BLaER1 (cell line): ENCODE data around the gene YIF1A.

Experiments
- H3K27ac ChIP-seq: shearing (Covaris generic); formaldehyde crosslinking; 2 replicates; pipeline ENCODE4 v1.8.1; 2022
- H3K27me3 ChIP-seq: shearing (Covaris generic); formaldehyde crosslinking; 2 replicates; pipeline ENCODE4 v1.8.1; 2022
- H3K36me3 ChIP-seq: shearing (Covaris generic); formaldehyde crosslinking; 2 replicates; pipeline ENCODE4 v1.8.1; 2022
- H3K4me1 ChIP-seq: shearing (Covaris generic); formaldehyde crosslinking; 2 replicates; pipeline ENCODE4 v1.8.1; 2022
- H3K4me2 ChIP-seq: shearing (Covaris generic); formaldehyde crosslinking; 2 replicates; pipeline ENCODE4 v1.8.1; 2022
- H3K4me3 ChIP-seq: shearing (Covaris generic); formaldehyde crosslinking; 2 replicates; pipeline ENCODE4 v1.8.1; 2022
- H3K9ac ChIP-seq: shearing (Covaris generic); formaldehyde crosslinking; 2 replicates; pipeline ENCODE4 v1.8.1; 2022
- H3K9me3 ChIP-seq: shearing (Covaris generic); formaldehyde crosslinking; 2 replicates; pipeline ENCODE4 v1.8.1; 2022
- H4K20me1 ChIP-seq: shearing (Covaris generic); formaldehyde crosslinking; 2 replicates; pipeline ENCODE4 v1.8.1; 2022
- Cebpa-rat ChIP-seq: shearing (Covaris generic); IDR thresholded peaks from 2 replicates; pipeline ENCODE4 v1.8.1; 2022

Gene YIF1A

GRCh38 chr11:66251809-66252208 is 37.1 kb downstream of the YIF1A start:
- no peak overlapping the region for H3K4me3 ChIP-seq
- peaks cover 67% of the 10 kb centered on the region for H3K4me1 ChIP-seq
- H3K27me3 ChIP-seq = no peaks in the 10 kb centered on the region
- H3K4me2 ChIP-seq = peak overlapping the region; percentile 16; the same call in 1 of the 2 replicates
- 0 out of 2 replicates have a peak overlapping the region, but pooled peaks have one; percentile 13 for H3K27ac ChIP-seq
- no peak for TF ChIP-seq Cebpa-rat
- H3K36me3 ChIP-seq = peaks cover 36% of the 10 kb centered on the region
- H3K9me3 ChIP-seq = no peaks in the 10 kb centered on the region
- no peaks in the 10 kb centered on the region for H4K20me1 ChIP-seq
- no peak overlapping the region for H3K9ac ChIP-seq

- TF ChIP-seq Cebpa-rat = no peak
- Histone ChIP-seq H3K27ac (no peak overlapping the region), H3K9me3 (no peaks in the 10 kb centered on the region), H3K4me2 (no peak overlapping the region; the same call in 1 of the 2 replicates), H3K27me3 (no peaks in the 10 kb centered on the region), H3K36me3 (peaks cover 52% of the 10 kb centered on the region), H3K4me3 (no peak overlapping the region), H3K9ac (no peak overlapping the region), H4K20me1 (no peaks in the 10 kb centered on the region), H3K4me1 (peaks cover 53% of the 10 kb centered on the region)
These were observed 40.0 kb downstream of the YIF1A start for GRCh38 chr11:66248903-66249302.

GRCh38 chr11:66247801-66248200 is 41.1 kb downstream of the YIF1A start:
- no peak overlapping the region for H3K4me2 ChIP-seq
- H3K36me3 ChIP-seq = peaks cover 52% of the 10 kb centered on the region
- no peak overlapping the region for H3K27ac ChIP-seq
- H3K4me1 ChIP-seq = peaks cover 53% of the 10 kb centered on the region
- no peaks in the 10 kb centered on the region for H3K27me3 ChIP-seq
- H4K20me1 ChIP-seq = no peaks in the 10 kb centered on the region
- no peaks in the 10 kb centered on the region for H3K9me3 ChIP-seq
- no peak for TF ChIP-seq Cebpa-rat
- H3K4me3 ChIP-seq = no peak overlapping the region
- no peak overlapping the region for H3K9ac ChIP-seq

GRCh38 chr11:66247295-66247694 is 41.6 kb downstream of the YIF1A start:
- H3K9ac ChIP-seq = no peak overlapping the region
- peaks cover 53% of the 10 kb centered on the region for H3K4me1 ChIP-seq
- no peak for TF ChIP-seq Cebpa-rat
- no peaks in the 10 kb centered on the region for H4K20me1 ChIP-seq
- no peak overlapping the region for H3K4me2 ChIP-seq
- H3K9me3 ChIP-seq = no peaks in the 10 kb centered on the region
- no peaks in the 10 kb centered on the region for H3K27me3 ChIP-seq
- H3K27ac ChIP-seq = no peak overlapping the region
- peaks cover 52% of the 10 kb centered on the region for H3K36me3 ChIP-seq
- no peak overlapping the region for H3K4me3 ChIP-seq

DNA sequence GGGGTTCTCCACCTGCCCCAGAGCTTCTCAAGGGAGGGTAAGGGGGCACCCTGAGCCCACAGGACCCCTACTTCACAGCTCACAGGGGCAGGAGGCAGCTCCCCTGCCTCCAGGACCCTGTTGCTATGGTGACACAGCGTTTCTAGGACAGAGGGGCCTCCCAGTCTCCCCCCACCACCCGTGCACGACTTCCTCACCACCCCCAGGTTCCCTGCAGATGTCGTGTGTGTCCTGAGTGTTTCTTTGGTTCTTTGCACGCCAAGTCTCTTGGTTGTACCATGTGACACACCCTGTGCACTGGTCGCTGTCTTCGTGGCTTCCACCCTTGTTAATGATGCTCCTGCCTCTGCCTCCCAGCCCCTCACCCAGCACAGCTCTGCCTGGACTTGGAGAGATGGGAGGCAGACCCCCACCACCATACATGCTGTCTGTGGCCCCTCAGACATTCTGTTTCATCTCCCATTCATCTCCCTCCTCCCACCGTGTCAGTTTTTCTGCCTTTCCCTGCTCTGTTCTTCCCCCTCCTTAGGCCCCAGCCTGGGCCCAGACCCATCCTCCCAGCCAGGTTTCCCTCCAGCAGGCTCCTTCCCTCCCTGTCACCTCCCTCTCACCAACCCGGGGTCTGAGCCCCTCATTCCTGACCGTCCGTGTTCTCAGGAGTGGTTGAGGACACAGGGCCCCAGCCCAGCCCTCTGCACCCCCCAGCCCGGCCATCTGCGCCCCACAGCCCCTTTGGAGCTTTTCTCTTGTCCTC is 45.0 kb downstream of the YIF1A start:
- peak overlapping the region; percentile 42; the same call in 1 of the 2 replicates for H3K4me3 ChIP-seq
- H3K27me3 ChIP-seq = no peaks in the 10 kb centered on the region
- TF ChIP-seq Cebpa-rat = no peak
- peak overlapping the region; percentile 79 for H3K4me2 ChIP-seq
- H3K36me3 ChIP-seq = peaks cover 34% of the 10 kb centered on the region
- H3K27ac ChIP-seq = peak overlapping the region; percentile 93
- H3K9ac ChIP-seq = peak overlapping the region; percentile 64
- H3K9me3 ChIP-seq = no peaks in the 10 kb centered on the region
- H4K20me1 ChIP-seq = no peaks in the 10 kb centered on the region
- H3K4me1 ChIP-seq = peaks cover 78% of the 10 kb centered on the region

- no peaks in the 10 kb centered on the region for H3K9me3 ChIP-seq
- peak overlapping the region; percentile 93 for H3K27ac ChIP-seq
- peak overlapping the region; percentile 79 for H3K4me2 ChIP-seq
- TF ChIP-seq Cebpa-rat = no peak
- H3K9ac ChIP-seq = peak overlapping the region; percentile 77
- no peaks in the 10 kb centered on the region for H4K20me1 ChIP-seq
- H3K36me3 ChIP-seq = peaks cover 30% of the 10 kb centered on the region
- no peaks in the 10 kb centered on the region for H3K27me3 ChIP-seq
- peak overlapping the region; percentile 42 for H3K4me3 ChIP-seq
- H3K4me1 ChIP-seq = peaks cover 82% of the 10 kb centered on the region
These were observed 46.7 kb downstream of the YIF1A start for GRCh38 chr11:66242095-66242765.

DNA sequence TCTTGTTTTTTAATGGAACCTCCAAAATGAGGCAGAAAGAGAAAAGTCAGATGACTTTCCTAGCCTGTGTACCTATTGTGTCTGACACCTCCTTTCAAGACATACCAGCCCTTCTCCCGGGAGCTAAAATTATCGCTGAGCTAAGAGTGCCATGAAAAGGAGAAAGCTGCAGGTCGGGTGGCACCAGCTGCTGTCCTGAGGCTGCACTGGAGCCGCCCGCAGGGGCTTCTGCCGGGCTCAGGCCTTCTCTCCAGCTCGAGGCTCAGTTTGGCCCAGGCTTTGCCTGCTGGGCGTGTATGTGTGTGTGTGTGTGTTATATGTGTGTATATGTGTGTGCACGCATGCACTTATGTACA is 48.2 kb downstream of the YIF1A start:
- no peaks in the 10 kb centered on the region for H3K27me3 ChIP-seq
- no peak for TF ChIP-seq Cebpa-rat
- H3K36me3 ChIP-seq = peaks cover 22% of the 10 kb centered on the region
- peaks cover 97% of the 10 kb centered on the region for H3K4me1 ChIP-seq
- peak overlapping the region; percentile 79 for H3K4me2 ChIP-seq
- H3K9me3 ChIP-seq = no peaks in the 10 kb centered on the region
- H3K4me3 ChIP-seq = no peak overlapping the region
- no peaks in the 10 kb centered on the region for H4K20me1 ChIP-seq
- peak overlapping the region; percentile 77 for H3K9ac ChIP-seq
- peak overlapping the region; percentile 93 for H3K27ac ChIP-seq

DNA sequence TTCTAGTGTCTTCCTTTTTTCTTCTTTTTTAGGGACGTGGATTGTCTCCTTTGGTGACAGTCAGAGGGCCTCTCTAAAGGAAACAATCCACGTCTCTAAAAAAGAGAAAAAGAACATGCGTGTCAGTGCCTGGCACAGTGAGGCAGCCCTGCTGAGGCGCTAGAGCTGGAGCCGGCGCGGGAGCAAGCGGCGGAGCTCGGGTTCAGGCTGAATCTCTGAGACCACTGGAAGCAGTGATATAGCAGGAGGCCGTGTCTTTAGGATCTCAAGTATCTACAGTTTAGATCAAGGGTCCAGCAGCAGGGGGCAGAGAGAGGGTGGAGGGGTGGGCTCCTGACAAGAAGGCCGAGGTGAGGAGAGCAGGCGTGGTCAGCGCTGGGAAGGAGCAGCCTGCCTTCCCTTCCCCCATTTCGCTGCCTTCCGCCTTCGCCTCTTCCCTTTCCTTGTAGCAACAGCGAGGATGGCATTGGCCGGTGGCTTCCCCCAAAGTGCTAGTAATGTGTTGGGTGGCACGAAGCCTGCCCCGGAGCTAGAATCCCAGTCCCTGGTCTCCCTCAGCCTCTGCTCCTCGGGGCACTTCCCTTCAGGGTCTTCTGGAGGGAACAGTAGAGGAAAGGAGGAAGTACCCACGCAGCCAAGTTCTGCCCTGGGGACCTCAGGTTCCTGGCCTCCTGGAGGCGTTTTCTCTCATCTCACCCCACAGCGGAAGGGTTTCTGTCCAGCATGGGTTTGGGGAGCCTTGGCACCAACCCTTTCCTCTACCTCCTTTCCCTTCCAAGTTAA is 48.8 kb downstream of the YIF1A start:
- peak overlapping the region; percentile 93 for H3K27ac ChIP-seq

GRCh38 chr11:66239511-66239910 is 49.4 kb downstream of the YIF1A start:
- Histone ChIP-seq H3K4me2 (peak overlapping the region; percentile 79), H3K9me3 (no peaks in the 10 kb centered on the region), H3K36me3 (peaks cover 27% of the 10 kb centered on the region), H4K20me1 (no peaks in the 10 kb centered on the region), H3K27me3 (no peaks in the 10 kb centered on the region), H3K4me3 (no peak overlapping the region), H3K27ac (peak overlapping the region; percentile 93), H3K9ac (peak overlapping the region; percentile 77; the same call in 1 of the 2 replicates), H3K4me1 (peaks cover 98% of the 10 kb centered on the region)
- no peak for TF ChIP-seq Cebpa-rat

More for the DNA sequence above, 48.8 kb downstream of the YIF1A start:
- peaks cover 26% of the 10 kb centered on the region for H3K36me3 ChIP-seq
- no peak overlapping the region for H3K4me3 ChIP-seq
- H3K9ac ChIP-seq = peak overlapping the region; percentile 77
- TF ChIP-seq Cebpa-rat = no peak
- H3K4me1 ChIP-seq = peaks cover 100% of the 10 kb centered on the region
- no peaks in the 10 kb centered on the region for H3K27me3 ChIP-seq
- no peaks in the 10 kb centered on the region for H4K20me1 ChIP-seq
- H3K4me2 ChIP-seq = peak overlapping the region; percentile 79
- no peaks in the 10 kb centered on the region for H3K9me3 ChIP-seq
